ENCODE data around the gene ZNF215. TPM values are rescaled to one million over a fixed set of nuclear protein-coding genes. Genes with fewer than 3 reads are reported as not detected.

The ZNF215 gene
- total and polyA plus RNA-seq, 2 experiments from 2014 or later: 17.3 to 20.8 TPM

DNA sequence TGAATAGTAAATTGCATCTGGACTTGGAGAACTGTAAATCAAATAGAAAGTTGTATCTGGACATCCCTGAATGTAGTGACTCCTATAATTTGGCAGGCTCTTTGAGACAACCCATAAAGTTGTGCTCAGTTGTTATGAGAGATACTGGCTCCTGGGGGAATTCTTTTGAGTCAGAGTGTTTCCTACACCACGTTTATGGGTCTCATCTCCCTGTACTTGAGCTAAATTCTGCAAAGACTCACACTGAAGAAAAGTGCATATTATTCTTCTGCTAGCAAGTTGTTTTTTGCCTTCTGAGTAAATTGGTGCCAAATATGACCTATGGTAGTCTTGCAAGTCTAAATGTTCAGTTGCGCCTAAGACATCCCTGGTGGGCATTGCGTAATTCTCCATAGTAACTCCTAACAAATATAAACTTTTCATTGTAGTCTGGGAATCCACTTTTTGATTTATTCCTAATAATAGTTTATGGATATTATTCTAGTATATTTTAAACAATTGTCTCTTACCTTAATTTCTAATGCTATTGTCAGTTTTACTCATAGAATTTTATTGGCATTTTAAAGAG, 5.0 kb downstream of the ZNF215 start (continued):
- TF ChIP-seq ZNF462 (CRISPR knock-in tag; IDR thresholded peaks at IDR 0.05): no peak
- no peak for TF ChIP-seq POLR2AphosphoS5 (IDR thresholded peaks at IDR 0.05; ENCODE audit: low read depth)

DNA sequence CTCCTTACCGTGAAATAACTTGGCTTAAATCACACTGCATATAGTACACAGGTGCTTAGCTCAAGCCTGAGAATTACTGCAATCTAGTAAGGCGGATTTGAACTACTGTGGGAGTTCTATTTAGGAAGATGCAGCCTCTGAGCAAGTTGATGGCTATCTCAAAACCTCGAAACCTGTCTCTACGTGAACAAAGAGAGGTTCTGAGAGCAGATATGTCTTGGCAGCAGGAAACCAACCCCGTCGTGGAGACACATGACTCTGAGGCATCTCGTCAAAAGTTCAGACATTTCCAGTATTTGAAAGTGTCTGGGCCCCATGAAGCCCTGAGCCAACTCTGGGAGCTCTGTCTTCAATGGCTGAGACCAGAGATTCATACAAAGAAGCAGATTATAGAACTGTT, 5.9 kb downstream of the ZNF215 start:
- Histone ChIP-seq H3K4me1 (ENCODE audit: insufficient read depth) (peaks cover 27% of the 10 kb centered on the region), H2AFZ (no peak overlapping the region), H3K27ac (ENCODE audit: low read depth) (no peak overlapping the region), H3K9me2 (ENCODE audit: insufficient read depth) (no peaks in the 10 kb centered on the region), H3K4me2 (no peak overlapping the region), H3K4me3 (no peak overlapping the region), H3K27me3 (ENCODE audit: insufficient read depth) (no peaks in the 10 kb centered on the region), H3K36me3 (ENCODE audit: insufficient read depth) (peaks cover 10% of the 10 kb centered on the region; the same call in 1 of the 2 replicates), H4K20me1 (replicated peaks; ENCODE audit: insufficient read depth) (no peaks in the 10 kb centered on the region), H3F3A (replicated peaks; ENCODE audit: low read depth) (no peaks in the 10 kb centered on the region), H3K79me2 (replicated peaks; ENCODE audit: insufficient read depth) (peaks cover 40% of the 10 kb centered on the region)
- Mint-ChIP-seq H3K9me3 (no peaks in the 10 kb centered on the region), H3K27me3 (ENCODE audit: insufficient read depth, low read depth, poor library complexity) (no peaks in the 10 kb centered on the region), H3K4me3 (no peak overlapping the region), H3K36me3 (ENCODE audit: low read depth) (peaks cover 48% of the 10 kb centered on the region), H3K27ac (no peak overlapping the region), H3K4me1 (peaks cover 25% of the 10 kb centered on the region)
- ATAC-seq: no peak
- DNase-seq (ENCODE audit: low spot score): no peak
- no peak for TF ChIP-seq JUNB (IDR thresholded peaks at IDR 0.05; ENCODE audit: unreplicated experiment)
- TF ChIP-seq, protein P1, sequence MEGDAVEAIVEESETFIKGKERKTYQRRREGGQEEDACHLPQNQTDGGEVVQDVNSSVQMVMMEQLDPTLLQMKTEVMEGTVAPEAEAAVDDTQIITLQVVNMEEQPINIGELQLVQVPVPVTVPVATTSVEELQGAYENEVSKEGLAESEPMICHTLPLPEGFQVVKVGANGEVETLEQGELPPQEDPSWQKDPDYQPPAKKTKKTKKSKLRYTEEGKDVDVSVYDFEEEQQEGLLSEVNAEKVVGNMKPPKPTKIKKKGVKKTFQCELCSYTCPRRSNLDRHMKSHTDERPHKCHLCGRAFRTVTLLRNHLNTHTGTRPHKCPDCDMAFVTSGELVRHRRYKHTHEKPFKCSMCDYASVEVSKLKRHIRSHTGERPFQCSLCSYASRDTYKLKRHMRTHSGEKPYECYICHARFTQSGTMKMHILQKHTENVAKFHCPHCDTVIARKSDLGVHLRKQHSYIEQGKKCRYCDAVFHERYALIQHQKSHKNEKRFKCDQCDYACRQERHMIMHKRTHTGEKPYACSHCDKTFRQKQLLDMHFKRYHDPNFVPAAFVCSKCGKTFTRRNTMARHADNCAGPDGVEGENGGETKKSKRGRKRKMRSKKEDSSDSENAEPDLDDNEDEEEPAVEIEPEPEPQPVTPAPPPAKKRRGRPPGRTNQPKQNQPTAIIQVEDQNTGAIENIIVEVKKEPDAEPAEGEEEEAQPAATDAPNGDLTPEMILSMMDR (conservative IDR thresholded peaks at IDR 0.05; ENCODE audit: low read depth in 2 of 2): no peak
- no peak for TF ChIP-seq ZNF114 (CRISPR knock-in tag; IDR thresholded peaks at IDR 0.05)
- no peak for TF ChIP-seq ZNF462 (CRISPR knock-in tag; IDR thresholded peaks at IDR 0.05)
- no peak for TF ChIP-seq CREB1 (CRISPR knock-in tag; IDR thresholded peaks at IDR 0.05; ENCODE audit: low read depth)
